IPS-15b (cell line): ENCODE measurements around the gene C19orf25.

ENCODE experiments used
- H3K27me3 ChIP-seq: one replicate; pipeline ENCODE4 v1.6.1; 2013; ENCODE audit warnings: low read length; ENCODE audit not compliant: control insufficient read depth, insufficient read depth
- H3K36me3 ChIP-seq: one replicate; pipeline ENCODE4 v1.6.1; 2013; ENCODE audit warnings: low read length; ENCODE audit not compliant: control insufficient read depth, insufficient read depth
- H3K4me1 ChIP-seq: one replicate; pipeline ENCODE4 v1.6.1; 2013; ENCODE audit warnings: mild to moderate bottlenecking, low read length; ENCODE audit not compliant: control insufficient read depth, insufficient read depth
- H3K4me3 ChIP-seq: one replicate; pipeline ENCODE4 v1.5.1; 2013; ENCODE audit warnings: low read depth, low read length
- H3K9ac ChIP-seq: one replicate; pipeline ENCODE4 v1.6.1; 2013; ENCODE audit warnings: low read depth, mild to moderate bottlenecking, low read length
- H3K9me3 ChIP-seq: one replicate; pipeline ENCODE4 v1.6.1; 2013; ENCODE audit warnings: mild to moderate bottlenecking, low read length; ENCODE audit not compliant: control insufficient read depth, insufficient read depth

C19orf25 gene

GRCh38 chr19:1431759-1432506 is 47.1 kb downstream of the C19orf25 start:
- H3K9me3 ChIP-seq = no peaks in the 10 kb centered on the region
- no peaks in the 10 kb centered on the region for H3K27me3 ChIP-seq
- H3K4me3 ChIP-seq = no peak overlapping the region
- H3K36me3 ChIP-seq = peaks cover 67% of the 10 kb centered on the region
- no peak overlapping the region for H3K9ac ChIP-seq
- H3K4me1 ChIP-seq = no peaks in the 10 kb centered on the region

- no peak overlapping the region for H3K9ac ChIP-seq
- H3K9me3 ChIP-seq = no peaks in the 10 kb centered on the region
- H3K4me3 ChIP-seq = no peak overlapping the region
- no peaks in the 10 kb centered on the region for H3K4me1 ChIP-seq
- no peaks in the 10 kb centered on the region for H3K27me3 ChIP-seq
- H3K36me3 ChIP-seq = peaks cover 77% of the 10 kb centered on the region
Observed at GRCh38 chr19:1430246-1430645, 48.8 kb downstream of the C19orf25 start.

GRCh38 chr19:1429750-1430149 is 49.3 kb downstream of the C19orf25 start:
- Histone ChIP-seq H3K4me3 (no peak overlapping the region), H3K27me3 (no peaks in the 10 kb centered on the region), H3K36me3 (peaks cover 79% of the 10 kb centered on the region), H3K9me3 (no peaks in the 10 kb centered on the region), H3K4me1 (no peaks in the 10 kb centered on the region), H3K9ac (no peak overlapping the region)

- peaks cover 75% of the 10 kb centered on the region for H3K36me3 ChIP-seq
- H3K9ac ChIP-seq = no peak overlapping the region
- no peaks in the 10 kb centered on the region for H3K9me3 ChIP-seq
- no peak overlapping the region for H3K4me3 ChIP-seq
- H3K27me3 ChIP-seq = no peaks in the 10 kb centered on the region
- H3K4me1 ChIP-seq = no peaks in the 10 kb centered on the region
Observed at GRCh38 chr19:1428738-1429391, 50.1 kb downstream of the C19orf25 start.

GRCh38 chr19:1427221-1427920 is 51.6 kb downstream of the C19orf25 start:
- Histone ChIP-seq H3K4me3 (no peak overlapping the region), H3K27me3 (no peaks in the 10 kb centered on the region), H3K9me3 (no peaks in the 10 kb centered on the region), H3K36me3 (peaks cover 72% of the 10 kb centered on the region), H3K9ac (no peak overlapping the region), H3K4me1 (no peaks in the 10 kb centered on the region)

GRCh38 chr19:1426736-1427135 is 52.3 kb downstream of the C19orf25 start:
- H3K27me3 ChIP-seq = no peaks in the 10 kb centered on the region
- H3K9me3 ChIP-seq = no peaks in the 10 kb centered on the region
- no peak overlapping the region for H3K9ac ChIP-seq
- H3K36me3 ChIP-seq = peaks cover 72% of the 10 kb centered on the region
- no peak overlapping the region for H3K4me3 ChIP-seq
- no peaks in the 10 kb centered on the region for H3K4me1 ChIP-seq

- H3K36me3 ChIP-seq = peaks cover 75% of the 10 kb centered on the region
Observed at GRCh38 chr19:1425902-1426301, 53.1 kb downstream of the C19orf25 start.

GRCh38 chr19:1425102-1425837 is 53.7 kb downstream of the C19orf25 start:
- H3K36me3 ChIP-seq = peaks cover 79% of the 10 kb centered on the region
- H3K9ac ChIP-seq = no peak overlapping the region
- H3K4me1 ChIP-seq = no peaks in the 10 kb centered on the region
- H3K9me3 ChIP-seq = no peaks in the 10 kb centered on the region
- no peak overlapping the region for H3K4me3 ChIP-seq
- no peaks in the 10 kb centered on the region for H3K27me3 ChIP-seq

More at GRCh38 chr19:1425902-1426301, 53.1 kb downstream of the C19orf25 start:
- Histone ChIP-seq H3K9me3 (no peaks in the 10 kb centered on the region), H3K4me1 (no peaks in the 10 kb centered on the region), H3K4me3 (no peak overlapping the region), H3K27me3 (no peaks in the 10 kb centered on the region), H3K9ac (peak overlapping the region; percentile 8)

GRCh38 chr19:1424192-1424955 is 54.6 kb downstream of the C19orf25 start:
- H3K4me1 ChIP-seq = no peaks in the 10 kb centered on the region
- H3K9ac ChIP-seq = no peak overlapping the region
- no peaks in the 10 kb centered on the region for H3K9me3 ChIP-seq
- peaks cover 80% of the 10 kb centered on the region for H3K36me3 ChIP-seq
- H3K4me3 ChIP-seq = no peak overlapping the region
- no peaks in the 10 kb centered on the region for H3K27me3 ChIP-seq

- Histone ChIP-seq H3K9me3 (no peaks in the 10 kb centered on the region), H3K27me3 (no peaks in the 10 kb centered on the region), H3K9ac (no peak overlapping the region), H3K4me1 (no peaks in the 10 kb centered on the region), H3K36me3 (peaks cover 80% of the 10 kb centered on the region), H3K4me3 (no peak overlapping the region)
Observed at GRCh38 chr19:1423436-1424191, 55.4 kb downstream of the C19orf25 start.
